GM11168 (cell line): Measurements from ENCODE around the gene GPR39.

ENCODE experiments used
- in situ Hi-C: fragments of 300-500 bp; cut with MboI; formaldehyde crosslinking; loops from one replicate; pipeline ENCODE4 v1.12.0; 2022; ENCODE audit warnings: low sequenced_read_pairs; ENCODE audit not compliant: unreplicated experiment

Gene GPR39

GRCh38 chr2:132439703-132440398, 23.2 kb downstream of the GPR39 start:
- in situ Hi-C loops: no loop called here

- in situ Hi-C loops: no loop called here
These were observed 24.4 kb downstream of the GPR39 start for GRCh38 chr2:132441051-132441450.

GRCh38 chr2:132442278-132442677, 25.7 kb downstream of the GPR39 start:
- in situ Hi-C loops: no loop called here

GRCh38 chr2:132443106-132443505, 26.5 kb downstream of the GPR39 start:
- in situ Hi-C loops: no loop called here

GRCh38 chr2:132446444-132446843, 29.8 kb downstream of the GPR39 start:
- in situ Hi-C loops: no loop called here

- in situ Hi-C loops: no loop called here
These were observed 31.7 kb downstream of the GPR39 start for GRCh38 chr2:132448331-132448730.

GRCh38 chr2:132448771-132449170, 32.2 kb downstream of the GPR39 start:
- in situ Hi-C loops: no loop called here

GRCh38 chr2:132449868-132450267, 33.3 kb downstream of the GPR39 start:
- in situ Hi-C loops: no loop called here

GRCh38 chr2:132460781-132461180, 44.2 kb downstream of the GPR39 start:
- in situ Hi-C loops: no loop called here

GRCh38 chr2:132462236-132462635, 45.6 kb downstream of the GPR39 start:
- in situ Hi-C loops: no loop called here

GRCh38 chr2:132463719-132464118, 47.1 kb downstream of the GPR39 start:
- in situ Hi-C loops: no loop called here

- in situ Hi-C loops: no loop called here
These were observed 49.3 kb downstream of the GPR39 start for GRCh38 chr2:132465917-132466316.

GRCh38 chr2:132466428-132467028, 49.9 kb downstream of the GPR39 start:
- in situ Hi-C loops: no loop called here

GRCh38 chr2:132468821-132469675, 52.4 kb downstream of the GPR39 start:
- in situ Hi-C loops: no loop called here

GRCh38 chr2:132470746-132471145, 54.1 kb downstream of the GPR39 start:
- in situ Hi-C loops: no loop called here

GRCh38 chr2:132473174-132473883, 56.7 kb downstream of the GPR39 start:
- in situ Hi-C loops: no loop called here

- in situ Hi-C loops: no loop called here
These were observed 59.0 kb downstream of the GPR39 start for GRCh38 chr2:132475615-132476014.

GRCh38 chr2:132477436-132477835, 60.8 kb downstream of the GPR39 start:
- in situ Hi-C loops: no loop called here

GRCh38 chr2:132477962-132478361, 61.4 kb downstream of the GPR39 start:
- in situ Hi-C loops: no loop called here

GRCh38 chr2:132478461-132479105, 62.0 kb downstream of the GPR39 start:
- in situ Hi-C loops: no loop called here
